Muscle of leg (tissue), 11 donors: ENCODE results near the gene IFNE. TPM values are rescaled to one million over a fixed set of nuclear protein-coding genes. Genes with fewer than 3 reads are reported as not detected.

Experiments used
- DNase-seq: peaks from one replicate; pipeline ENCODE4 v3.0.0; 2013
- H3K27ac ChIP-seq: one replicate; pipeline ENCODE4 v1.5.1; 2013; ENCODE audit warnings: mild to moderate bottlenecking, low read length, control low read depth
- H3K27me3 ChIP-seq: one replicate; pipeline ENCODE4 v1.6.1; 2013; ENCODE audit warnings: low read length; ENCODE audit not compliant: control insufficient read depth, insufficient read depth
- H3K36me3 ChIP-seq: one replicate; pipeline ENCODE4 v1.6.1; 2013; ENCODE audit warnings: low read length; ENCODE audit not compliant: control insufficient read depth, insufficient read depth
- H3K4me1 ChIP-seq: one replicate; pipeline ENCODE4 v1.6.1; 2013; ENCODE audit warnings: low read length; ENCODE audit not compliant: control insufficient read depth, insufficient read depth
- H3K4me3 ChIP-seq: one replicate; pipeline ENCODE4 v1.5.1; 2013; ENCODE audit warnings: low read length, control low read depth
- H3K9me3 ChIP-seq: replicated peaks from 2 replicates; pipeline ENCODE4 v1.6.1; 2013; ENCODE audit warnings: low read depth, low read length; ENCODE audit not compliant: control insufficient read depth
- WGBS: methylation state at CpG from one replicate; pipeline ENCODE4 v1.1.5; 2013; ENCODE audit warnings: missing lambda C conversion rate; ENCODE audit not compliant: insufficient coverage; 5-methylcytosine and 5-hydroxymethylcytosine counted together
- polyA plus RNA-seq, 8 donors: library from polyadenylated mRNA; unstranded; fragments of 120-200 nt; gene quantifications; one replicate each; pipeline versions ENCODE4 v1.2.1 to v1.2.3, GENCODE V29; 2013; ENCODE audit warnings: inconsistent platforms in 1 of 8, low replicate concordance in 1 of 8; ENCODE audit not compliant: insufficient read length in 8 of 8, insufficient read depth in 1 of 8
- total RNA-seq: library from RNA; stranded (reverse); fragments of 120-200 nt; gene quantifications from one replicate; pipeline ENCODE4 v1.2.4, GENCODE V29; 2013

The IFNE gene
- total and polyA plus RNA-seq, 9 donors, result not detected

- Histone ChIP-seq H3K4me3 (no peak overlapping the region), H3K27ac (no peak overlapping the region), H3K36me3 (no peaks in the 10 kb centered on the region), H3K4me1 (no peaks in the 10 kb centered on the region), H3K27me3 (no peaks in the 10 kb centered on the region), H3K9me3 (no peaks in the 10 kb centered on the region)
- no peak for DNase-seq
- 80% methylated on average over 1 of the region's 5 CpGs for WGBS
Measured at GRCh38 chr9:21499912-21500311, 17.8 kb upstream of the IFNE start.

GRCh38 chr9:21491756-21492155 is 9.6 kb upstream of the IFNE start:
- no peak overlapping the region for H3K4me3 ChIP-seq
- no peak for DNase-seq
- no peaks in the 10 kb centered on the region for H3K27me3 ChIP-seq
- no peak overlapping the region for H3K27ac ChIP-seq
- WGBS, result no CpG with 5 or more reads among the region's 1 CpG
- no peaks in the 10 kb centered on the region for H3K4me1 ChIP-seq
- H3K36me3 ChIP-seq, result no peaks in the 10 kb centered on the region
- H3K9me3 ChIP-seq, result no peaks in the 10 kb centered on the region

- no peak overlapping the region for H3K4me3 ChIP-seq
- DNase-seq, result peak; percentile 44
- no peaks in the 10 kb centered on the region for H3K9me3 ChIP-seq
- H3K36me3 ChIP-seq, result no peaks in the 10 kb centered on the region
- H3K27ac ChIP-seq, result no peak overlapping the region
- no peaks in the 10 kb centered on the region for H3K4me1 ChIP-seq
- WGBS, result no CpG with 5 or more reads among the region's 1 CpG
- H3K27me3 ChIP-seq, result no peaks in the 10 kb centered on the region
Measured at GRCh38 chr9:21481470-21482056, 550 bp downstream of the IFNE start.

- no peak for DNase-seq
- Histone ChIP-seq H3K9me3 (no peaks in the 10 kb centered on the region), H3K4me1 (no peaks in the 10 kb centered on the region), H3K4me3 (no peak overlapping the region), H3K27ac (no peak overlapping the region), H3K36me3 (no peaks in the 10 kb centered on the region), H3K27me3 (no peaks in the 10 kb centered on the region)
- WGBS, result 60% methylated on average over 5 of the region's 8 CpGs
Measured at GRCh38 chr9:21479152-21479702, 2.9 kb downstream of the IFNE start.

DNA sequence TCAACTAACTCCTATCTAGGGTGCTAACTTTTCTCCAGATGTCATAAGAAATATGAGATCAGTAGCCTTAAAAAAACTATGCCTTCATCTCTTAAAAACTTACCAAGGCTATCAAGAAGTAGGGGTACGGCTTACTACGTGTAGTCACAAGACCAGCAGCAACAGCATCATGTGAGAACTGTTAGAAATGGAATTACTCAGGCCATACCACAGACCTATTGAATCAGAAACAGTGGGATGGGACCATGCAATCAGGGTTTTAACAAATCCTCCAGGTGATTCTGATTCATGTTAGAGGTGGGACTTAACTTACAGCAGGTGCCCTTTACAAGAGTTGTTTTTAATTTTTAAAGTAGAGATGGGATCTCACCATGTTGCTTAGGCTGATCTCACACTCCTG is 4.6 kb downstream of the IFNE start:
- Histone ChIP-seq H3K27me3 (no peaks in the 10 kb centered on the region), H3K27ac (no peak overlapping the region), H3K9me3 (no peaks in the 10 kb centered on the region), H3K4me3 (no peak overlapping the region), H3K36me3 (no peaks in the 10 kb centered on the region), H3K4me1 (no peaks in the 10 kb centered on the region)
- no peak for DNase-seq
- WGBS, result no CpG with 5 or more reads among the region's 2 CpGs

- Histone ChIP-seq H3K27ac (no peak overlapping the region), H3K9me3 (no peaks in the 10 kb centered on the region), H3K36me3 (no peaks in the 10 kb centered on the region), H3K4me1 (no peaks in the 10 kb centered on the region), H3K4me3 (no peak overlapping the region), H3K27me3 (no peaks in the 10 kb centered on the region)
- 74% methylated on average over 2 of the region's 3 CpGs for WGBS
- DNase-seq, result no peak
Measured at GRCh38 chr9:21473236-21473635, 8.9 kb downstream of the IFNE start.

DNA sequence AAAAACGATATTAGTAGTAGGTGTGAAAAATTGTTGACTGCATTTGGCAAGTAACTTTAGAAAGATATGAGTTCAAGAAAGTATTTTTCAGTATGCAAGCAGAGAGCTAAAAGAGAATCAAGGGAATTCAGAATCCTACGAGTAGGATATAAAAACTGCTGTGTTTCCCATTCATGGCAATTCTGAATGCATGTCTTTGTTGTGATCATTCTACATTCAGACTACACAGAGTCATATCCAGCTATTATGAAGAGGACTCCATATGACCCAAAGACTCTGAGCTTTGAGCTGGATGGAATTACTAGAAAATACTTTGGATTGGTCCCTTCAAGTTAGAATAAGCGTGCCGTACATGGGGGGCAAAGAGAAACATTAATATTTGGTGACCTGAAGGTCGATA is 12.0 kb downstream of the IFNE start:
- no peak for DNase-seq

DNA sequence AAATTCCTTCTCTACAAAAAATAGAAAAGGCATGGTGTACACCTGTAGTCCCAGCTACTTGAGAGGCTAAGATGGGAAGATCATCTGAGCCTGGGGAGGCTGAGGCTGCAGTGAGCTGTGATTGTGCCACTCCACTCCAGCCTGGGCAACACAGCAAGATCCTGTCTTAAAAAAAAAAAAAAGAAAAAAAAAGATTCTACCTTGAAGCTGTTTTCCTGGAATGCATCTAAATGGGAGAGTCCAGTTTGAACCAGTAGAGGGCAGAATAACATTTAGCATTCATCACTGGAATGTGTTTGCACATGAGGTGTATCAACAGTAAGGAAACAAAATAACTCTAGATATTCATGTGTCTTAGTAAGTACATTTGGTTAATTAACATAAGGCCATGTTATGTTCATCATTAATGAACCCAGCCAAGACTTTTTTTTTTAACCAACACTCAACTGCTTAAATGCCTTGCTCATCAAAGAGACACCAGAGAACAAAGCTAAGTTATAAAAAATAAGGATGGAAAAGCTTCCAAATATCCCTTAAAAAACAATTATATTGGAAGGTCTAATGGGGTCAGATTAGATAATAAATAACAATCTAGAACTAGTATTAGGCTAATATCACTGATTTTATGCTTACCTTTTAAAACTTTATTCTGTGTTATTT is 16.1 kb downstream of the IFNE start:
- no peak overlapping the region for H3K27ac ChIP-seq
- H3K36me3 ChIP-seq, result no peaks in the 10 kb centered on the region
- DNase-seq, result peak; percentile 39
- no peaks in the 10 kb centered on the region for H3K27me3 ChIP-seq
- H3K4me1 ChIP-seq, result no peaks in the 10 kb centered on the region
- no peaks in the 10 kb centered on the region for H3K9me3 ChIP-seq
- H3K4me3 ChIP-seq, result no peak overlapping the region

More for the DNA sequence above, 12.0 kb downstream of the IFNE start:
- Histone ChIP-seq H3K9me3 (no peaks in the 10 kb centered on the region), H3K36me3 (no peaks in the 10 kb centered on the region), H3K4me3 (no peak overlapping the region), H3K27ac (no peak overlapping the region), H3K27me3 (no peaks in the 10 kb centered on the region), H3K4me1 (no peaks in the 10 kb centered on the region)
- WGBS, result 79% methylated on average over 3 of the region's 5 CpGs

- Histone ChIP-seq H3K4me3 (no peak overlapping the region), H3K27ac (no peak overlapping the region), H3K27me3 (no peaks in the 10 kb centered on the region), H3K9me3 (no peaks in the 10 kb centered on the region), H3K4me1 (no peaks in the 10 kb centered on the region), H3K36me3 (no peaks in the 10 kb centered on the region)
- WGBS, result 91% methylated on average over 5 of the region's 5 CpGs
- DNase-seq, result no peak
Measured at GRCh38 chr9:21465138-21465537, 17.0 kb downstream of the IFNE start.

- WGBS, result no CpG with 5 or more reads among the region's 1 CpG
- H3K27me3 ChIP-seq, result no peaks in the 10 kb centered on the region
- no peaks in the 10 kb centered on the region for H3K9me3 ChIP-seq
- H3K27ac ChIP-seq, result no peak overlapping the region
- no peak overlapping the region for H3K4me3 ChIP-seq
- no peaks in the 10 kb centered on the region for H3K36me3 ChIP-seq
- no peak for DNase-seq
- H3K4me1 ChIP-seq, result no peaks in the 10 kb centered on the region
Measured at GRCh38 chr9:21461377-21461776, 20.7 kb downstream of the IFNE start.
